ENCODE data around the gene COL15A1. TPM values are rescaled to one million over a fixed set of nuclear protein-coding genes. Genes with fewer than 3 reads are reported as not detected.
A peak's percentile ranks its signal among the peaks of the same experiment; 100 is the strongest.
"Not testable (repeated sequence)": the region's sequence is repeated elsewhere in the genome, so short reads cannot be mapped to it uniquely, and the experiment has no call there.

COL15A1 gene
- total and polyA plus RNA-seq, 8 donors = 10.7 to 173 (median 27.8) TPM

DNA sequence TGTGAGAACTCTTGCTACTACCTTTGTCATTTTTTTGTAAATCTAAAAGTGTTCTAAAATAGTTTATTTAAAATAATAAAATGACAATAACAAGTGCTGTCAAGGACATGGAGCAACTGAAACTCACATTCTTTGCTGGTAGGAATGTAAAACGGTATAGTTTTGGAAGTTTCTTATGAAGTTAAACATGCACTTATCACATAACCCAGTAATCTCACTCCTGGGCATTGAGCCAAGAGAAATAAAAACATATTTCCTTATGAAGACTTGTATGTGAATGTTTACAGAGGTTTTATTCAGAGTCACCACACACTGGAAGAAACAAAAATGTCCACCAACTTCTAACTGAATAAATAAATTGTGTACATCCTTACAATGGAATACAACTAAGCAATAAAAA is 46.0 kb upstream of the COL15A1 start:
- Histone ChIP-seq H3K9me3 (peaks cover 0 to 8% (median 2%) of the 10 kb centered on the region in 4 donors), H3K4me3 (no peak overlapping the region), H3K27me3 (no peaks in the 10 kb centered on the region), H3K27ac (no peak overlapping the region), H3K4me1 (peaks cover 0 to 11% (median 3%) of the 10 kb centered on the region in 4 donors), H3K36me3 (no peaks in the 10 kb centered on the region)
- TF ChIP-seq EP300 (IDR thresholded peaks at IDR 0.05) = no peak
- TF ChIP-seq POLR2A (IDR thresholded peaks at IDR 0.05) = no peak
- TF ChIP-seq, protein P1, sequence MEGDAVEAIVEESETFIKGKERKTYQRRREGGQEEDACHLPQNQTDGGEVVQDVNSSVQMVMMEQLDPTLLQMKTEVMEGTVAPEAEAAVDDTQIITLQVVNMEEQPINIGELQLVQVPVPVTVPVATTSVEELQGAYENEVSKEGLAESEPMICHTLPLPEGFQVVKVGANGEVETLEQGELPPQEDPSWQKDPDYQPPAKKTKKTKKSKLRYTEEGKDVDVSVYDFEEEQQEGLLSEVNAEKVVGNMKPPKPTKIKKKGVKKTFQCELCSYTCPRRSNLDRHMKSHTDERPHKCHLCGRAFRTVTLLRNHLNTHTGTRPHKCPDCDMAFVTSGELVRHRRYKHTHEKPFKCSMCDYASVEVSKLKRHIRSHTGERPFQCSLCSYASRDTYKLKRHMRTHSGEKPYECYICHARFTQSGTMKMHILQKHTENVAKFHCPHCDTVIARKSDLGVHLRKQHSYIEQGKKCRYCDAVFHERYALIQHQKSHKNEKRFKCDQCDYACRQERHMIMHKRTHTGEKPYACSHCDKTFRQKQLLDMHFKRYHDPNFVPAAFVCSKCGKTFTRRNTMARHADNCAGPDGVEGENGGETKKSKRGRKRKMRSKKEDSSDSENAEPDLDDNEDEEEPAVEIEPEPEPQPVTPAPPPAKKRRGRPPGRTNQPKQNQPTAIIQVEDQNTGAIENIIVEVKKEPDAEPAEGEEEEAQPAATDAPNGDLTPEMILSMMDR (IDR thresholded peaks at IDR 0.05) = no peak
- TF ChIP-seq POLR2AphosphoS5 (IDR thresholded peaks at IDR 0.05) = no peak
- WGBS, 5 donors = 15 to 36% (median 27%) methylated on average over 1 of the region's 1 CpG
- intact Hi-C loops (cut with DNase I; ENCODE audit: low total_unique reads) = no loop called here
- DNase-seq = peak in 1 of 2 donors; percentile 43

DNA sequence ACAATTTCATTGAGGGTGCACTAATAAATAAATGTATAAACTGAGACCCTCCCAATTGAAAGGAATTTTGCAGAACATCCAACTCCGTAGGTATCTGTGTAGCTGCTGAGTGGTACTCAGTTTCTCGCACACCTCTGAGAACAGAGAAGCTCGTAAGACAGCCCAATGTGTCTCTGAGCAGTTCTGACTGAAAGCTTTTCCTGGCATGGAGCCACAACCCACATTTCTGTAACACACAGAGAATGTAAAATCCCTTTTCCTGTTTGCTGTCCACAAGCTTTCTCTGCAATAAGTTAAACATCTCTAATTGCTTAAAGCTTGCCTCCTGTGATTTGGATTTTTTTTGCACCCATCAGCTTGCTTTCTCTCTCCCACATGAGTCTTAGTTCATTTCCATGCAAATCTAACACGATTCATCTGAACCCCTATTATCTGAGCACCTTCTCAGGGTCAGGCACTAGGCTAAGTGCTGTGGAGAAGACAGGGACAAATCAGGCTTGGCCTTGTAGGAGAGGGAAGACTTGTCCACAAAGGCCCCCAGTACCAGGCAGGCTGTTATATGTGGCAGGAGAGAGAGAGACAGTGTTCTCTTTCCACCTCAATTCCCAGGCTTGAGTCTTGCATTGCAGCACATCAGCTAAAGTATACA is 44.2 kb upstream of the COL15A1 start:
- TF ChIP-seq EP300 (IDR thresholded peaks at IDR 0.05) (no peak), POLR2AphosphoS5 (IDR thresholded peaks at IDR 0.05) (no peak), POLR2A (IDR thresholded peaks at IDR 0.05) (no peak)
- TF ChIP-seq, protein P1 (IDR thresholded peaks at IDR 0.05) = no peak
- Histone ChIP-seq H3K4me1 (peaks cover 0 to 11% (median 3%) of the 10 kb centered on the region in 4 donors), H3K4me3 (no peak overlapping the region), H3K36me3 (no peaks in the 10 kb centered on the region), H3K27ac (no peak overlapping the region), H3K9me3 (peaks cover 0 to 8% (median 2%) of the 10 kb centered on the region in 4 donors), H3K27me3 (no peaks in the 10 kb centered on the region)
- 35 to 47% (median 41%) methylated on average over 4 of the region's 4 CpGs for WGBS, 5 donors
- DNase-seq = peak in 1 of 2 donors; percentile 75
- intact Hi-C loops (cut with DNase I; ENCODE audit: low total_unique reads) = no loop called here

DNA sequence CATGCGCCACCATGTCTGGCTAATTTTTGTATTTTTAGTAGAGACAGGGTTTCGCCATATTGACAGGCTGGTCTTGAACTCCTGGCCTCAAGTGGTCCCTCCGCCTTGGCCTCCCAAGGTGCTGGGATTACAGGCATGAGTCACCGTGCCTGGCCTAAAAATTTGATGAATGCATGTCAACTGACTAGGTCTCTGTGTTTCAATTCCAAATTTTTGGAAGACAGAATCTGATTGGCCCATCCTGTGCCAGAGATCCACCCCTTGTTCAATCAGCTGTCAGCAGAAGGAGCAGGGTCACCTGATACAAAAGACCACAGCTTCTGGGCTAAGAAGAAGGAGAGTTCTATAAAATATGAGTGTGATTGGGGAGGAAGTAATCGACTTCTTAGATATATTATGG is 43.5 kb upstream of the COL15A1 start:
- no peaks in the 10 kb centered on the region for H3K27me3 ChIP-seq
- DNase-seq = no peak
- peaks cover 0 to 11% (median 3%) of the 10 kb centered on the region in 4 donors for H3K4me1 ChIP-seq
- H3K9me3 ChIP-seq = peaks cover 0 to 8% (median 2%) of the 10 kb centered on the region in 4 donors
- intact Hi-C loops (cut with DNase I; ENCODE audit: low total_unique reads) = no loop called here
- H3K36me3 ChIP-seq = no peaks in the 10 kb centered on the region
- WGBS, 5 donors = 90 to 93% (median 91%) methylated on average over 5 of the region's 5 CpGs
- no peak overlapping the region for H3K4me3 ChIP-seq
- TF ChIP-seq, protein P1 (IDR thresholded peaks at IDR 0.05) = no peak
- no peak for TF ChIP-seq POLR2AphosphoS5 (IDR thresholded peaks at IDR 0.05)
- TF ChIP-seq POLR2A (IDR thresholded peaks at IDR 0.05) = no peak
- no peak for TF ChIP-seq EP300 (IDR thresholded peaks at IDR 0.05)
- no peak overlapping the region for H3K27ac ChIP-seq

DNA sequence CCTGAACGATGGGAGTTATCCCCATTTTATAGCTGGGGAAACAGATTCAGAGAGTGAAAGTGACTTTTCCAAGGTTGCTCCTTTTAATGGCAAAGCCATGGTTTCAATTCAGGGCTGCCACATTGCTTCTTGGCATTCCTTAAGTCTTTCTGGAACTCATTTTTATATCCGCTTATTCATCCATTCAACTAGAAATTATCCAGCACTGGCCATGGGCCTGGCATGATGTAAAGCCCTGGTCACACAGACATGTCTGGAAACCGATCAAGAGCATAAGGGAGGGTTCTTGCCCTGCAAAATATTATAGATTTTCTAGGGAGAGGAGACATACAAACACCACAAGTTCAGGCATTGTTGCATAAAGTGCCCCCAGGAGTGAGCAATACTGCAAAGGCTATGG is 43.0 kb upstream of the COL15A1 start:
- TF ChIP-seq EP300 (IDR thresholded peaks at IDR 0.05) = no peak
- no peak for TF ChIP-seq POLR2AphosphoS5 (IDR thresholded peaks at IDR 0.05)
- TF ChIP-seq, protein P1 (IDR thresholded peaks at IDR 0.05) = no peak
- no peak for DNase-seq
- 79 to 90% (median 87%) methylated on average over 3 of the region's 3 CpGs for WGBS, 5 donors
- Histone ChIP-seq H3K9me3 (peaks cover 0 to 8% (median 2%) of the 10 kb centered on the region in 4 donors), H3K27ac (no peak overlapping the region), H3K27me3 (no peaks in the 10 kb centered on the region), H3K4me3 (no peak overlapping the region), H3K4me1 (peaks cover 0 to 11% (median 3%) of the 10 kb centered on the region in 4 donors), H3K36me3 (no peaks in the 10 kb centered on the region)
- intact Hi-C loops (cut with DNase I; ENCODE audit: low total_unique reads) = no loop called here

DNA sequence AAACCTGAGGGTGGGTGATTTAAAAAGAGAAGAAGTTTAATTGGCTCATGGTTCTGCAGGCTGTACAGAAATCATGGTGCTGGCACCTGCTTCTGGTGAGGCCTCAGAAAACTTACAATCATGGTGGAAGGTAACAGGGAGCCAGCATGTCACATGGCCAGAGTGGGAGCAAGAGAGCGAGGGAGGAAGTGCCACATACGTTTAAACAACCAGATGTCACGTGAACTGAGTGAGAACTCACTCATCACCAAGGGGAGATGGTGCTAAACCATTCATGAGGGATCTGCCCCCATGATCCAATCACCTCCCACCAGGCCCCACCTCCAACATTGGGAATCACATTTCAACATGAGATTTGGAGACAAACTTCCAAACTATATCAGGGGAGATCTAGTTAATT is 41.9 kb upstream of the COL15A1 start:
- H3K27me3 ChIP-seq; H3K36me3 ChIP-seq; H3K9me3 ChIP-seq; intact Hi-C loops (cut with DNase I; ENCODE audit: low total_unique reads); DNase-seq; H3K4me3 ChIP-seq; H3K27ac ChIP-seq: not testable (repeated sequence)
- peaks cover 0 to 15% (median 6%) of the 10 kb centered on the region in 4 donors for H3K4me1 ChIP-seq
- WGBS, 5 donors = 73 to 89% (median 78%) methylated on average over 3 of the region's 3 CpGs

All from stomach (tissue), 9 donors.